NOMO-1 treated with DMSO at 0.1 percent for 48 hours (cell line): ENCODE results near the gene CDHR2.
"Not testable (repeated sequence)": the region's sequence is repeated elsewhere in the genome, so short reads cannot be mapped to it uniquely, and the experiment has no call there.

Experiments
- DNase-seq: peaks from one replicate; lab custom pipeline; 2025; ENCODE audit not compliant: unreplicated experiment; lab: John Stamatoyannopoulos, UW

Gene CDHR2

DNA sequence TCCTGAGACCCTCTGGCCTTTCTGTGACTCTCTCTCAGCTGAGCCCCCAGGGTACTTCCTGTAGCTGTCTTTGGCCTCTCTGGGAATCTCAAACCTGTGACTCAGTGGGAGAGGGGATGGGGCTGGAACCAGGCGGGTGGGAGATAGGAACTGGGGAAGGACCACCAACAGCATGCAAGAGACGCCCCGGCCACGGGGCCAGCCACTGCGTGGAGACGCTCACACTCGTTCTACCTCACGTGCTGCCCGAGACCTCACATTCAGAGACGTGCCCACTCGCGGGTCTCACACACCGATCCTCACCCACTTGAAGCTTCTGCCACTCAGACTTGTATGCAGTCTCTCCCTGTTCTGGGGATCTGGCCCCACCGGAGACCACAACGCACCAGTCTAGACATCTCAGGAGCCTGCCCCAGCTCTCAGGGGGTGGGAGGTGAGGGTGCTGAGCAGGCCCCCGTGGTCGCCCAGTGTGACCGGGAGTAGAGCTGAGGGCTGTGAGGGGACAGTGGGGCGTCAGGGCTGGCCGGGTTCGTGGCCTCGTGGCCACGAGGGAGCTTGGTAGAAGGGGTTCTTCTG, 47.0 kb downstream of the CDHR2 start:
- DNase-seq, result no peak

GRCh38 chr5:176596689-176597416, 47.7 kb downstream of the CDHR2 start:
- peak; percentile 6 for DNase-seq

- no peak for DNase-seq
Measured at GRCh38 chr5:176597417-176598389, 48.6 kb downstream of the CDHR2 start.

- not testable (repeated sequence) for DNase-seq
Measured at GRCh38 chr5:176599749-176600430, 50.7 kb downstream of the CDHR2 start.

- DNase-seq, result no peak
Measured at GRCh38 chr5:176601901-176602482, 52.9 kb downstream of the CDHR2 start.

- DNase-seq, result no peak
Measured at GRCh38 chr5:176603091-176603490, 53.9 kb downstream of the CDHR2 start.

- no peak for DNase-seq
Measured at GRCh38 chr5:176606032-176606431, 56.9 kb downstream of the CDHR2 start.

GRCh38 chr5:176606875-176607274, 57.7 kb downstream of the CDHR2 start:
- DNase-seq, result no peak

GRCh38 chr5:176608142-176608705, 59.1 kb downstream of the CDHR2 start:
- no peak for DNase-seq

- DNase-seq, result no peak
Measured at GRCh38 chr5:176608937-176609723, 60.0 kb downstream of the CDHR2 start.

DNA sequence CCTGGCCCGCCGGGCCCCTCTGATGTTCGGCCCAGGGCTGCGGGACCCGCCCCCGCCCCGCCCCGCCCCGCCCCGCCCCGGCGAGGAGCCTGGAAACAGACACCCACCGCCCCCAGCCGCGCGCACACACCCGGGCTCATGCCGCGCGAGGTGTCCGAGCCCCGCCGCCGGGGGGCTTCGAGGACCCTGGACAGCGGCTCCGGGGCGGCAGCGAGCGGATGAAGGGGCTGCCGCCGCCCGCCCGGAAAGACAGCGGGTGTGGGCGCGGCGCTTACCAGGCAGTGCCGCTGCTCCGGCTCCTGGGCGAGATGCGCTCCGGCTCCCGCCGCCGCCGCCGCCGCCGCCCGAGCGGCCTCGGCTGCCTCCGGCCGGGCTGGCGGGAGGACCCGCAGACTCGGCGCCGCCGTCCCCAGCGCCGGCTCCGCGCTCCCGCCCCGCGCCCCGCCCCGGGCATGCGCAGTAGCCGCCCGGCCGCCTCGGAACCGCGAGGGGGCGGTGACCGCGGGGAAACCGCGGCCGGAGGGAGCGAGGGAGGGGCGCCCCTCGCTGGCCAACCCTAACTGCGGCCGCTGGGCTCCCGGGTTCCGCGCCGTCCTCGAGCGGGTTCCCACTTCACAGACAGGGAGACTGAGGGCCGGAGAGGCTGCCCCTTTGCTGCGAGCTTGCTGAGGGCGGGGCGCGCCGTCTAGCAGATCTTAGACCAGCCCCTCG, 60.7 kb downstream of the CDHR2 start, which contains the start of gene GPRIN1:
GPRIN1 (minus strand) TSS at position 433 of the 711 bp plus-strand sequence. CDS start 10,322 bp downstream, outside the sequence.
- peak; percentile 19 for DNase-seq

DNA sequence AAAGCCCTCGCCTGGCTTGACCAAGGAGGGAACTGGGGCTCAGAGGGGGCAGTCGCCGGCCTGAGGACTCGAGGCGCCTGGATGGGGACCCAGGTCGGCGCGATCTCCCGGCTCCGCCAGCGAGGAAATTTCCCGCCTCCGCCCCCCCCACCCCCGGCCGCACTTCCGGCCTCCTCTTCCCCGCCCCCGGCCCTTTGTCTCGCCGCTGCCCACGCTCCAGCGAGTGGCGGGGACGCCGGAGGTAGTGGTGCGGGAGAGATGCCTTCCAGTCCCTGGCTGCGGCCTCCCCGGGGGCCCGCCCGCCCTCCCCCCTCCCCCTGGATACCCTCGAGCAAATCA, 61.3 kb downstream of the CDHR2 start:
- DNase-seq, result no peak

DNA sequence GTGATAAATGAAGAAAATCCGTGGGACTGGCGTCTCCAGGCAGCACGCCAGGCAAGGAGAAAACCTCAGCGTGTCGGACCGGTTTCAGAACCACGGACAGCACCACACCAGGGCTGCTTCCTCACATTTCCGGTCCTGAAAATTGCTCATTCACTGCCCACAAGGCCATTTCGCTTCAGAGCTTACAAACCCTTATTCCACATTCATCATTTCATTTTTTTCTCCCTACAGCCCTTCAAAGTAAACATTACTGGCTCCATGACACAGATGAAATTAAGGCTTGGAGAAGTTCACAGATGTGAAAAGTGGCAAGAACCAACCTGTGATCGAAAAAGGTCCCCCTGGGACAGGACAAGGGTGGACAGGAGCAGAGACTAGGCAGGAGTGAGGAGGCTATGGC, 62.3 kb downstream of the CDHR2 start:
- peak; percentile 71 for DNase-seq

- DNase-seq, result no peak
Measured at GRCh38 chr5:176612008-176612407, 62.9 kb downstream of the CDHR2 start.

DNA sequence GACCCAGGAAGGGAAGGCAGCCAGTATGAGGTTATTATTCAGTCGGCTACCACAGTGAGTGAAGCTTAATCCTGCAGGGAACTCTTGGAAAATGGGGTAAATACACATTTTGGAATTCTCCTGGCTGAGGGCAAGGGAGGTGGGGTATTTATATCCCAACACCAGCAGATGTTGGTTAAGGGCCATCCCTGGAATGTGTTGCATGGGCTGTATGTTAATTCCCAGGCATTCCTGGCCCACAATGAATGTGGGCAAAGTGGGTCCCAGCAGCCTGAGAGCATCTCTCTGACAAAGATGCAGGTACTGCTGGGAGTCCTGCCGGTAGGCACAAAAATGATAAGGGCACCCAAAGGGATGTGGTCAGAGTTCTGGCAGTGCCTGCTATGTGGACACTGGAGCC, 63.7 kb downstream of the CDHR2 start:
- no peak for DNase-seq

- DNase-seq, result no peak
Measured at GRCh38 chr5:176614805-176615478, 65.8 kb downstream of the CDHR2 start.

- DNase-seq, result no peak
Measured at GRCh38 chr5:176616511-176616910, 67.4 kb downstream of the CDHR2 start.

DNA sequence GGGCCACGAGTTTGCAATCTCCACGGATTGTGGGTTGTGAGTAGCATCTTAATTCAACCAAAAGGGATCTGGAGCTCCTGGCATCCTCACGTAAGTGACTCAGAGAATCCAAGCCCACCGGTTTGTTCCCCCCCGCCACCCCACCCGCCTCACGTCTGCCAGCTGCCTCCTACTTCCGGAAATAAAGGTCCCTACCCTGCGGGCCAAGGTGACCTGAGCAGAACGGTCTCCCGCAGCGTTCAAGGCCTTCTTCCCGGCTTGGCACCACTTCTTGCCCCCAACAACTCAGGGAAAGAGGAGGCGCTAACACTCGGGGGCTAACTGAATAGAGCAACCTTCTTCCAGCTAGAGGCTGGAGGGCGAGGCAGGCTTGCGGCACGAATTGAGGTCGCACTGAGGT, 69.6 kb downstream of the CDHR2 start:
- DNase-seq, result no peak
